Parathyroid adenoma (tissue), 2 donors: ENCODE data around the gene ANKRD49.

Source experiments
- H2AFZ ChIP-seq: fragments of 300-600 bp; sonication (generic); one replicate; pipeline ENCODE4 v1.7.0; 2017; ENCODE audit warnings: antibody characterized with exemption, mild to moderate bottlenecking
- H3K27ac ChIP-seq: fragments of 300-600 bp; sonication (generic); one replicate; pipeline ENCODE4 v1.7.0; 2017
- H3K27me3 ChIP-seq: fragments of 300-600 bp; sonication (generic); one replicate; pipeline ENCODE4 v1.7.0; 2017; ENCODE audit warnings: low read length; ENCODE audit not compliant: control insufficient read depth, insufficient read depth
- H3K36me3 ChIP-seq: fragments of 300-600 bp; sonication (generic); one replicate; pipeline ENCODE4 v1.7.0; 2017; ENCODE audit warnings: low read length; ENCODE audit not compliant: control insufficient read depth, insufficient read depth
- H3K4me1 ChIP-seq: fragments of 300-600 bp; sonication (generic); one replicate; pipeline ENCODE4 v1.7.0; 2017; ENCODE audit warnings: control low read depth
- H3K4me2 ChIP-seq: fragments of 300-600 bp; sonication (generic); one replicate; pipeline ENCODE4 v1.7.0; 2017; ENCODE audit warnings: low read length
- H3K4me3 ChIP-seq: fragments of 300-600 bp; sonication (generic); one replicate; pipeline ENCODE4 v1.7.0; 2017; ENCODE audit warnings: low read depth, low read length
- H3K79me2 ChIP-seq: fragments of 300-600 bp; sonication (generic); one replicate; pipeline ENCODE4 v1.7.0; 2017; ENCODE audit warnings: control low read depth
- H3K9ac ChIP-seq: fragments of 300-600 bp; sonication (generic); one replicate; pipeline ENCODE4 v1.7.0; 2017; ENCODE audit warnings: mild to moderate bottlenecking
- H3K9me3 ChIP-seq: fragments of 300-600 bp; sonication (generic); one replicate; pipeline ENCODE4 v1.7.0; 2017; ENCODE audit warnings: low read length; ENCODE audit not compliant: control insufficient read depth
- CTCF ChIP-seq: fragments of 300-600 bp; sonication (generic); IDR thresholded peaks from one replicate; pipeline ENCODE4 v1.7.0; 2017; ENCODE audit warnings: antibody characterized with exemption, mild to moderate bottlenecking
- donor health status: primary hyperparathyroidism.

Gene ANKRD49

GRCh38 chr11:94493281-94494125 lies at the start of gene ANKRD49, which contains the start of gene MRE11:
ANKRD49 (plus strand) TSS chr11:94493984; CDS start chr11:94496694, 2,710 bp downstream.
MRE11 (minus strand) TSS chr11:94493844; CDS start chr11:94492801, 1,043 bp downstream.
- TF ChIP-seq CTCF, result no peak
- Histone ChIP-seq H2AFZ (peak within 1 kb of the TSS; percentile 95), H3K9ac (peak within 1 kb of the TSS; percentile 74), H3K4me3 (peak within 1 kb of the TSS; percentile 83), H3K27ac (peak within 1 kb of the TSS; percentile 67), H3K9me3 (no peaks in the 10 kb centered on the region), H3K36me3 (no peaks in the 10 kb centered on the region), H3K4me2 (peak within 1 kb of the TSS; percentile 90), H3K79me2 (no peaks in the 10 kb centered on the region), H3K27me3 (no peaks in the 10 kb centered on the region), H3K4me1 (no peaks in the 10 kb centered on the region)

GRCh38 chr11:94445641-94446040 lies 48.1 kb upstream of the ANKRD49 start:
- H3K79me2 ChIP-seq, result no peaks in the 10 kb centered on the region
- H3K9ac ChIP-seq, result no peak overlapping the region
- H3K9me3 ChIP-seq, result no peaks in the 10 kb centered on the region
- H3K4me3 ChIP-seq, result no peak overlapping the region
- H3K36me3 ChIP-seq, result no peaks in the 10 kb centered on the region
- no peak for TF ChIP-seq CTCF
- no peak overlapping the region for H3K4me2 ChIP-seq
- H3K27me3 ChIP-seq, result no peaks in the 10 kb centered on the region
- H3K4me1 ChIP-seq, result no peaks in the 10 kb centered on the region
- H2AFZ ChIP-seq, result no peak overlapping the region
- no peak overlapping the region for H3K27ac ChIP-seq

- no peak overlapping the region for H2AFZ ChIP-seq
Observed at GRCh38 chr11:94447149-94447548, 46.6 kb upstream of the ANKRD49 start.

GRCh38 chr11:94449029-94449428 lies 44.8 kb upstream of the ANKRD49 start:
- no peak overlapping the region for H3K9ac ChIP-seq
- no peaks in the 10 kb centered on the region for H3K4me1 ChIP-seq
- no peak overlapping the region for H2AFZ ChIP-seq
- H3K4me3 ChIP-seq, result no peak overlapping the region
- H3K27me3 ChIP-seq, result no peaks in the 10 kb centered on the region
- no peak for TF ChIP-seq CTCF
- H3K4me2 ChIP-seq, result no peak overlapping the region
- H3K9me3 ChIP-seq, result no peaks in the 10 kb centered on the region
- H3K79me2 ChIP-seq, result no peaks in the 10 kb centered on the region
- H3K36me3 ChIP-seq, result no peaks in the 10 kb centered on the region
- H3K27ac ChIP-seq, result no peak overlapping the region

More at GRCh38 chr11:94447149-94447548, 46.6 kb upstream of the ANKRD49 start:
- Histone ChIP-seq H3K27ac (no peak overlapping the region), H3K79me2 (no peaks in the 10 kb centered on the region), H3K36me3 (no peaks in the 10 kb centered on the region), H3K4me3 (no peak overlapping the region), H3K27me3 (no peaks in the 10 kb centered on the region), H3K9ac (no peak overlapping the region), H3K4me2 (no peak overlapping the region), H3K9me3 (no peaks in the 10 kb centered on the region), H3K4me1 (no peaks in the 10 kb centered on the region)
- no peak for TF ChIP-seq CTCF
